Activated naive CD8-positive, alpha-beta T cell treated with anti-CD3 and anti-CD28 coated beads, Interleukin-2, amount 50 U/mL, for 16 hours (primary cell): ENCODE data around the gene NINJ2.
"Not testable (repeated sequence)": the region's sequence is repeated elsewhere in the genome, so short reads cannot be mapped to it uniquely, and the experiment has no call there.

Experiments used
- DNase-seq: peaks from one replicate; pipeline ENCODE4 v3.0.0-alpha.2; 2020; ENCODE audit warnings: low read depth, low spot score

Gene NINJ2

GRCh38 chr12:663293-663871 lies at the start of gene NINJ2:
Gene NINJ2, minus strand, starts transcription at chr12:663445. Its CDS starts 85 bp downstream, at chr12:663360.
- DNase-seq, result no peak

- DNase-seq, result no peak
Measured at GRCh38 chr12:712172-712863, 49.1 kb upstream of the NINJ2 start.

- DNase-seq, result no peak
Measured at GRCh38 chr12:709455-710020, 46.3 kb upstream of the NINJ2 start.

- DNase-seq, result not testable (repeated sequence)
Measured at GRCh38 chr12:708084-708483, 44.8 kb upstream of the NINJ2 start.

GRCh38 chr12:704516-705242 lies 41.4 kb upstream of the NINJ2 start:
- DNase-seq, result no peak

- DNase-seq, result no peak
Measured at GRCh38 chr12:701896-702539, 38.8 kb upstream of the NINJ2 start.

GRCh38 chr12:700016-700415 lies 36.8 kb upstream of the NINJ2 start:
- DNase-seq, result no peak

GRCh38 chr12:698222-698621 lies 35.0 kb upstream of the NINJ2 start:
- not testable (repeated sequence) for DNase-seq

- DNase-seq, result no peak
Measured at GRCh38 chr12:697481-697880, 34.2 kb upstream of the NINJ2 start.

- DNase-seq, result no peak
Measured at GRCh38 chr12:694734-695503, 31.7 kb upstream of the NINJ2 start.

GRCh38 chr12:693934-694533 lies 30.8 kb upstream of the NINJ2 start:
- no peak for DNase-seq

- no peak for DNase-seq
Measured at GRCh38 chr12:692274-692673, 29.0 kb upstream of the NINJ2 start.

- DNase-seq, result no peak
Measured at GRCh38 chr12:690466-690865, 27.2 kb upstream of the NINJ2 start.

- DNase-seq, result peak; percentile 45
Measured at GRCh38 chr12:685388-685787, 22.1 kb upstream of the NINJ2 start.

GRCh38 chr12:684416-684815 lies 21.2 kb upstream of the NINJ2 start:
- DNase-seq, result no peak

GRCh38 chr12:681568-682256 lies 18.5 kb upstream of the NINJ2 start:
- no peak for DNase-seq

GRCh38 chr12:678747-679712 lies 15.8 kb upstream of the NINJ2 start:
- DNase-seq, result no peak

- no peak for DNase-seq
Measured at GRCh38 chr12:675562-675961, 12.3 kb upstream of the NINJ2 start.

GRCh38 chr12:674272-674781 lies 11.1 kb upstream of the NINJ2 start:
- DNase-seq, result peak; percentile 64
